ENCODE data around the gene ARHGEF11. TPM values are rescaled to one million over a fixed set of nuclear protein-coding genes. Genes with fewer than 3 reads are reported as not detected.

The ARHGEF11 gene
- total and polyA plus RNA-seq, 8 donors, result 34.4 to 53.5 (median 40.1) TPM

GRCh38 chr1:157021688-157022087 is 23.9 kb downstream of the ARHGEF11 start:
- H3K4me1 ChIP-seq, result no peaks in the 10 kb centered on the region
- H3K9me3 ChIP-seq, result peaks cover 0 to 22% of the 10 kb centered on the region in 2 donors
- DNase-seq (no peak), ATAC-seq (no peak)
- H3K27me3 ChIP-seq, result no peaks in the 10 kb centered on the region
- intact Hi-C loops (cut with DNase I), result no loop called here
- no peak overlapping the region for H3K27ac ChIP-seq
- no peak overlapping the region for H3K4me3 ChIP-seq
- H3K36me3 ChIP-seq, result no peaks in the 10 kb centered on the region
- TF ChIP-seq CTCF (IDR thresholded peaks at IDR 0.05), result no peak

GRCh38 chr1:157019457-157019856 is 26.1 kb downstream of the ARHGEF11 start:
- Histone ChIP-seq H3K9me3 (peaks cover 0 to 22% of the 10 kb centered on the region in 2 donors), H3K27ac (no peak overlapping the region), H3K4me3 (no peak overlapping the region), H3K27me3 (no peaks in the 10 kb centered on the region), H3K4me1 (no peaks in the 10 kb centered on the region), H3K36me3 (no peaks in the 10 kb centered on the region)
- no peak for DNase-seq
- TF ChIP-seq CTCF (IDR thresholded peaks at IDR 0.05), result no peak
- no peak for ATAC-seq
- intact Hi-C loops (cut with DNase I), result no loop called here

GRCh38 chr1:157011845-157012244 is 33.7 kb downstream of the ARHGEF11 start:
- TF ChIP-seq CTCF (IDR thresholded peaks at IDR 0.05), result no peak
- Histone ChIP-seq H3K4me3 (no peak overlapping the region), H3K27me3 (no peaks in the 10 kb centered on the region), H3K27ac (no peak overlapping the region), H3K4me1 (peaks cover 0 to 8% of the 10 kb centered on the region in 2 donors), H3K9me3 (no peaks in the 10 kb centered on the region), H3K36me3 (no peaks in the 10 kb centered on the region)
- intact Hi-C loops (cut with DNase I), result no loop called here
- DNase-seq, result no peak
- ATAC-seq, result no peak

GRCh38 chr1:157008502-157008901 is 37.0 kb downstream of the ARHGEF11 start:
- H3K36me3 ChIP-seq, result no peaks in the 10 kb centered on the region
- H3K4me1 ChIP-seq, result peaks cover 3 to 16% of the 10 kb centered on the region in 2 donors
- intact Hi-C loops (cut with DNase I), result no loop called here
- H3K27ac ChIP-seq, result no peak overlapping the region
- no peak overlapping the region for H3K4me3 ChIP-seq
- TF ChIP-seq CTCF (IDR thresholded peaks at IDR 0.05), result no peak
- H3K27me3 ChIP-seq, result no peaks in the 10 kb centered on the region
- no peak for DNase-seq
- no peak for ATAC-seq
- no peaks in the 10 kb centered on the region for H3K9me3 ChIP-seq

GRCh38 chr1:157007306-157007705 is 38.2 kb downstream of the ARHGEF11 start:
- ATAC-seq (no peak), DNase-seq (no peak)
- Histone ChIP-seq H3K9me3 (no peaks in the 10 kb centered on the region), H3K27me3 (no peaks in the 10 kb centered on the region), H3K36me3 (no peaks in the 10 kb centered on the region), H3K4me1 (peaks cover 3 to 16% of the 10 kb centered on the region in 2 donors), H3K4me3 (no peak overlapping the region), H3K27ac (no peak overlapping the region)
- intact Hi-C loops (cut with DNase I), result no loop called here
- TF ChIP-seq CTCF (IDR thresholded peaks at IDR 0.05), result no peak

Data from left lung (tissue), 10 donors.